Effector CD8-positive, alpha-beta T cell (primary cell): ENCODE data around the gene GIPC3.
A peak's percentile ranks its signal among the peaks of the same experiment; 100 is the strongest.

ENCODE experiments used
- DNase-seq: peaks from one replicate; lab custom pipeline; 2025; lab: John Stamatoyannopoulos, UW

GIPC3 gene

DNA sequence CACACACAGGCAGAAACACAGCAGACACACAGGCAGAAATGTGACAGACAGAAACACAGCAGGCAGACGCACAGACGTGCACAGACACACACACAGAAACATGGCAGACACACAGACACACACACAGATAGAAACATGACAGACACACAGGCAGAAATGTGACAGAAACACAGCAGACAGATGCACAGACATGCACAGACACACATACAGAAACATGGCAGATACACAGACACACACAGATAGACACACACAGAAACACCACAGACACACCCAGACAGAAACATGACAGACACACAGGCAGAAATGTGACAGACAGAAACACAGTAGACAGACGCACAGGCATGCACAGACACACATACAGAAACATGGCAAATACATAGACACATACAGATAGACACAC is 20.1 kb downstream of the GIPC3 start:
- no peak for DNase-seq

DNA sequence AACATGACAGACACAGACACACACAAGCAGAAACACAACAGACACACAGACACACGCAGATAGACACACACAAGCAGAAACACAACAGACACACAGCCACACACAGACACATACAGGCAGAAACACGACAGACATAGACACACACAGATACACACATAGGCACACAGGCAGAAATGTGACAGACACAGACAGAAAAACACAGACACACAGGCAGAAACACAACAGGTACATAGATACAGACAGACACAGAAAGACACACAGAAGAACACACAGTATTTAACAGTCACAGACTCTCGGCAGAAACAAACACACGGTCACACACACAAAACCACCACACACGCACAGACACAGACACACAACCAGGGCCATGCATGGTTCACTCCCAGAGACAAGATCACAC is 20.5 kb downstream of the GIPC3 start:
- DNase-seq = no peak

DNA sequence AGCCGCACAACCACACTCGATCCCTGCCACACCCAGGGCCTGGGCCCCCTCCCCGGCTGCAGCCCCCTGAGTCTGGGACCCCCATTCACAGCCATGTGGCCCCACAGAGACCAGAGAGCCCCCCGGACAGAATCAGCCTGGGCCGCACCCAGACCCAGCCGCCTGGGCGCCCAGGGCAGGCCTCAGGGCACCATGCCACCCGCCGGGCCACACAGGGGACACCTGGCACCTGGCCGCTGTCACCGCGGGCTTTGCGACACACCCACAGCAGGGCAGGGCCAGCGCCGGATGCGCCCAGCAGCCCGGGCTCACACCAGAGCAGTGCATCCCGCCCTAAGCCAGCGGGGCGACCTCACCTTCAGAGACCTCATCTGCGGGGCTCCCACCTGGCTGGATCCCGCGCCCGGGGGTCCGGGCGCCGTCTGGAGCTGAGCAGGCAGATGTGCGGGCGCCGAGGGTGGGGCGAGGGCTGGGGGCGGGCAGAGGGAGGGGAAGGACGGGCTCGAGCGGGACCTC is 21.0 kb downstream of the GIPC3 start:
- peak; percentile 15 for DNase-seq

DNA sequence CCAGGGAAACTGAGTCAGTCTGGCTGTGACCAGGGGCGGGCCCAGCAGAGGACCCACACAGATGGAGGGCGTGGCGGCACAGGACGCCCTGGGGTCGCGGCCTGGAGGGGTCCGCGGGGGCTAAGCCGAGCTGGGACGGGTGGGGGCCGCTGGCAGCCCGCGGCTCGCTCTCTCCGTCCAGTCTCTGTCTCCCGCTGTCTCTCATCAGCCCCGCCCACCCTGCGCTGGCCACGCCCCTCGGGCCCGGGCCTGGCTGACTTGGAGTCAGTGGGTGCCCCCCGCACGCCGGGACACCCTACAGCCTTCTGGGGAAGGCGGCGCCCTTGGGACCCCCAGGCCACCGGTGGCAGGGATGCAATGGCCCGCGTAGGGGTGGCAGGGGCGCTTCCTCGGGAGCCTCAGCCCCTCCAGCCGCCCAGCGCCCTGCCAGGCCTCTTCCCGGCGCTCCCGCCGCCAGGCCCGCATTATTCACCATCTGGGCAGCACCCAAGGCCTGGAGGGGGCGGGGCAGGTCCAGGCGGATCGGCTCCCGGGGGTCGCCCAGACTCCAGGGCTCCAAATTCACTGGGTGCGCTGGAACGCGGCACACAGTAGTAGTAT is 21.5 kb downstream of the GIPC3 start, which contains the start of gene TBXA2R:
TBXA2R (minus strand) TSS at position 186 of the 600 bp plus-strand sequence. CDS start 6,241 bp downstream, outside the sequence.
- DNase-seq = peak; percentile 71

DNA sequence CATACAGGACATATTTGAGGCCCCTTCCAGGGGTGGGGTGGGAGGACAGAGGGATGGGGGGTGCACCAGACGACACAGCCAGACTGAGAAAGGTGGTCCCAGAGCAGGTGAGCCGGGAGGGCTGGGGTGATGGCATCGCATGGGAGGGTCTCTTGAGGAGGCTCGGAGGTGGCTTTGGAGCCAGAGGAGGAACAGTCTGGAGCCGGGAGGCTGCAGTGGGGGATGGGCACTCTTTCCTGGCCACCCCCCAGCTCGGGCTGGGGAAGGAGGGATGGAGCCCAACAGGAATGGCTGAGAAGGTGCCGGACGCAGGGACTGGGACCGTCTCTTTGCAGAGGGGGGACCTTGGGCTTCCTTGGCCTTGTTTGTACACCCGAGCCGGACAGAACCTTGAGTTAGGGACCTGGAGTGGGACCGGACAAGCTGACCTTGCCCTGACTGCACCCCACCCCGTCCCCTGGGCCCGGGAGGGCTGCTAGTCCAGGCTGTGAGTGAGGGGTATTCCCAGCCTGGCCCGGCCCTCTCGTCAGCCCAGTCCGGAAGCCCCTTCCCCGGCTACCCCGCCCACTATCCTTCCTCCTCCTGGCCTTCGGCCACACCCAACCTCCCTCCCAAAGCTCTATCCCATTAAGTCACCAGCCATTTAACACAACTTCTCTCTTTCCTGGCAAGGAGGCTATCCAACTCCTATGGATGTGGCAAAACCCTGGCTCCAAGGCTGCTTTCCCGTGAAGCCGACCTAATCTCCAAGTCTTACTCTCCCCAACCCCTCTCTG is 22.2 kb downstream of the GIPC3 start:
- no peak for DNase-seq

DNA sequence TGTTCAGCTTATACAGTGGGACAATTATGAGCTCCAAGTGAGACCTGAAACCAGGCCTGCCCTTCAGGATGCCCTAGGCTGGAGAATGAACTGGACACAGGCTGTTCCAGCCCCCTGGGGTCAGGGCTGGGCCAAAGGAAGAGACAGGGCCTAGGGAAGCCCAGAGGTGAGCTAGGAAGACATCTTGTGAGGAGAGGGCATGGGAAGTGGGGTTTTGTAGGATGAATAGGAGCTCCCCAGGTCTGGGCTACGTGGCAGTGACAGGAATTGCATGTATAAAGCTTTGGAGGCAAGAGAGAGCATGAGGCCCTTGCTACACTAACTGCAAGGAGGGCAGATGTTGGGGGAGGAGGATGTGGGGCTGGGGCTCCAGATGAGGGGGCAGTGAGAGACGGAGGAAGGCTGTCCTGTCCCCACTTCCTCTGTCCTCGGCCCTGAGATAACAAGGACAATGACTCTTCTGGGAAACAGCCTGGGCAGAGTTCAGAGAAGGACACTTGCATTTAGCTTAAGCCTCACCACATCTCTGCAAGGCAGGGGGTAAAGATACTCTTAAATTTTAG is 22.9 kb downstream of the GIPC3 start:
- DNase-seq = no peak

DNA sequence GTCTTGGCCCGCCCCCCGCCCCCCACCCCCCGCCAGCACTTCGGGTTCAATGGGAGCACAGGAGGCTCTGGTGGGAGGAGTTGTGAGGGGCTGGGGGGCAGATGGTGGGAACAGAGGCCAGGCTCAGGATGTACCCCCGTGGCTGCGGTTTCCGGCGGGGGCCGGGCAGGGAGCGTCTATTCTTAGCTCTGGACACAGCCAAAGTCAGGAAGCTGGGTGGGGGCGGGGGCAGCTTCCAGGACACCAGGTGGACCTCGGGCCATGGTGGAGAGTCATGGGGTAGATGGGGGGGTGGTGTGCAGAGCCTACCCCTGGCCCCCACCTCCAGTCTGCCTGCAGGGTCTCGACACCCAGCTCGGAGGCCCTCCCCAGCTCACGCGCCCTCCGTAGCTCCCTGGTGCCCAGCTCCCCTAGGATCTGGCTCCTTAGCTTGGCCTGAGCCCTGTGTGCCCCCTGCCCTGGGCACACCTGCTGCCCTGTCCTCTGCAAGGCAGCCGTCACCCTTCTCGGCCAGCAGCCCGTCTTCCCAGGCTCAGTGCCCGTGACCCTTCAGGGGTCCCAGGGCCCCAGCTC is 23.6 kb downstream of the GIPC3 start:
- DNase-seq = no peak

DNA sequence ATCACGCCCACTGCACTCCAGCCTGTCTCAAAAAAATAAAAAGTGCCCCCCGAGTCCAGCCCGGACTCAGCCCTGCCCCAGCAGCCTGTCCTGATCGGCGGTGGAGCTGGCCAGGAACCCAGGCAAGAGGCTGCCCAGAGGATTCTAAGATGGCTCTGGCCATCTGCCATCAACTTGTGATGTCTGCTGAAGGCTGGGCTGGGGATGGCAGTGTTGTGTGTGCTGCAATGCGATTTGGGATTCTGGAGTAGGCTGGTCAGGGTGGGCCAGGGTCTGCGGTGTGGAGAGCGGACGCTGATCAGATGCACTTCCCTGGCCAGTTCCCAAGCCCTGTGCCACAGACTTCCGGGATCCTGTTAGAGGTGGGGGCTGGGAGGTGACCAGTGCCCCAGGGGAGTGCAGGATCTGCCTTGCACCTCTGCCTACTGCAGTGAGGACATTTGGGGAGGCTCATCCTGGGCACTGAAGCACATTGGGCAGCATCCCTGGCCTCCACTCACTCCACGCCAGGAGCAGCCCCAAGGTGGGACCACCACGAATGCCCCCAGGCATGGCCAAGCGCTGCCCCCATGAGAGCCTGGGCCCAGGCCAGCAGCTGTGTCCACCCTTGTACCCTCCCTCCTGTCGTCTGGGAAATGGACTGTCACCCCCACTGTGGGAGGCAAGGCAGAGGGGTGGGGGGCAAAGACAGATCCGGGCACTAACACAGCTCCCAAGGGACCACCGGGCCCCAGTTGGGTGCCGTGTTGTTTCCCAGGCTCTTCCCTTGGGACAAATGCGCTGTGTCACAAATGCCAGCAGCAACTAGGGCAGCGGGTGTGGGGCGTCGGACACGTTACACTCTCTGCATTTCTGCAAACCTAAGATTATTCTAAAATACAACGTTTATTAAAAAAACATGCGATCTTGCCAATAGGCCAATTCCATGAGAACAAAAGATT is 24.8 kb downstream of the GIPC3 start:
- no peak for DNase-seq

DNA sequence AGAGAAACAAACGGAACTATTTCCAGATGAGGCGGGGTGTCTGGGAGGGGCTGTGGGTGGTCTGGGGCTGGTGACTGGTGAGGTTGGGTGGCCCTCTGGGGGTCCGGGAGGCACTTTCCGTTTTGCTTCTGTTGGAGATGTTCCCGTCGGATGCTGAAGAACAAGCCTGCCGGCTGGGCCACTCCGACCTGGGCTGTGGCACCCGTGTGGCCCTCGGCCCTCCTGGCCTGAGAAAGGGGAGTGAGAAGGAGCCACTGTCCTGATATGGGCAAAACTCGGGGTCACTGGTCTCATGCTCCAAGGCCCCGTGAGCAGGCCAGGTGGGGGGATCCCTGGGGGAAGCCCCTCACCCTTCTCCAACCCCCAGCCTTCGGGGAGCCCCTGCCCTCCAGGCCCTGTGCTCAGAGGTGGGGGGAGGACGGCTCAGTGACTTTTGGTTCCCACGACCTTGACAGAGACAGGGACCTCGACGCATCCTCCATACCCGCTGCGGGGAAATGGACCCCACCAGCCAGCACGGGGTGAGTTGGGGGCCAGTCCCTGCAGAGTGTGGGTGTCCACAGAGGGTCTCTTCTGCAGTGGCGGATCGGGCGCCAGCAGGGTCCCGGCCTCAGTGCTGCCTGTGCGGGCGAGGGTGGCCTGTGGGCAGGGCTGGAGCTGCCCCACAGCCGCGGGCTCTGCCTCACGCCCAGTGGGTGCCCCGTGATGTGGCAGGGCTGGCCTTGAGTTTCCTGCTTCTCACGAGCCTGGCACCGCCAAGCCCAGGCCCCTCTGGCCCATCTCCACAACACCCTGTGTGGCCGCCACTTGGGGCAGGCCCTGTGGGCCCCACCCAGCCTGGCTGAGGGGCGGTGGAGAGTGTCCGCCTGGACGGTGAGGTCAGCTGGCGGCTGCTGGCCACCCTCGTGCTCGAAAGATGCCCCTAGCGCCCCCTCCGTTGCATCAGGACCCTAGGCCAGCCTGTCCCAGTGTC is 25.8 kb downstream of the GIPC3 start:
- no peak for DNase-seq

DNA sequence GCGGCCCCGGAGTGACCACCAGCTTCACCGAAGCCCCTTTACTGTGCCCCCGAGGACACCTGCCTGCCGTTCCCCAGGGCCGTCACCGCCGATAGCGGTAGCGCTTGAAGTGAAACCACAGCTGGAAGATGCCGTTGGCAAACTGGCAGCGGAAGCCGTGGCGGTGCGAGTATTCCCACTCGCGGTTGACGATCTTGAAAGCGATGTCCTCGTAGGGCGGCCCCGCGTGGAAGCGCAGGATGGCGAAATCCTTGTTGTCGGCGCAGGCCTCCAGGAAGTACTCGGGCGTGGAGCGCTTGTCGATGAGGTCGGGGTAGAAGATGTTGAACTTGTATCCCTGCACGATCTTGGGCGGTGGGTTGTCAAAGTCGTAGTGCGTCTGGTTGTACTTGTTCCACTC is 26.6 kb downstream of the GIPC3 start:
- no peak for DNase-seq

DNA sequence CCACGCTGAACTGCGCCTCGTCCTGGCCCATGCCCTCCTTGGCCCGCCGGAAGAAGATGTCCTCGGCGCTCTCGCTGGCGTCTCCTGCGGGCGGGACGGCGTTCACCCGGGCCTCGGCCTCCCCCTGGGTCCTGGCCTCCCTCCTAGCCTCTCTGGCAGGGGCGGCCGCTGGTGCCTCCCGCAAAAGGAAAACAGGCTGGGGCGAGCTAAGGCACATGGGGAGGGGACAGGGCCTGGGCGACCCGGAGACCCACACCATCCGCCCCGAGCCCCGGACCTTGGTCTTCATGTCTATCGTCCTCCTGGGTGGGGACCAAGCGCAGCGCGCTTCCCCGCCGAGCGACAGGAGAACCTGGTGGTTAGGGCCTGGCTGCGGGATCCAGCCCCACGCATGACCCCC is 27.1 kb downstream of the GIPC3 start:
- DNase-seq = no peak

DNA sequence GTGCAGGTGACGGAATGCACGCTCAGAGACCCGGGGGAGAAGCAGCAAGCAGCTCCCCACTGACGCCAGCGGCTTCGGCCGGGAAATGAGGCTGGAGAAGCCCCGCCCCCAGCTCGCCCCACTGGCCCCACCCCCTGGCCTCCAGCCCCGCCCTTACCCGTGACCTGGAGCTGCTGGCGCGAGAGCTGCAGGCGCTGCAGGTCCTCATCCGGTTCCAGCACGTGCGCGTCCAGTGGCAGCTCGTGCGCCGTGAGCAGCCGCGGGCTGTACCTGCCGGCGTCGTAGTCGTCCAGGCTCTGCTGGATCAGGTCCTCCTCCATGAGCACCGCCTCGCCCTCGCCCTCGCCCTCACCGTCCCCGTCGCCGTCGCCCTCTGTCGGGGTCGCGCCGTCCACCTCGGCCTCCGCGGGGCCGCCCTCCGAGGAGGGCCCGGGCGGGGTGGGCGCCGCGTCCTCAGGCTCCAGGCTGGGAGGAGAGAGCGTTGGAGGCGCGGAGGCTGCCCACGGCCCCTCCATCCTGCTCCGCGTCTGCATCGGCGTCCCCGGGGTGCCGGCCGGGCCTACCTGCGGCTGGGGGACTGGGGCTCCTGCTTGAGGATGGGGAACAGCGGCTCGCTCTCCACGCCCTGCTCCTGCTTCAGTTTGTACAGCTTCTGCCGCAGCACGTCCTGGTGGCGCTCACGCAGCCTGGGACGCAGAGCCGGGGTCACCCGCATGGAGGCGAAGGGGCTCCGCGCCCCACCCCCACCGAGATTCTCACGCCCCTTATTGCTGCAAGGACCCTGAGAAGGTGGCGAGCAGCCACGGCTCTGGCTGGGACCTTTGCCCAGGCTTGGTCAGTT is 27.8 kb downstream of the GIPC3 start:
- no peak for DNase-seq

DNA sequence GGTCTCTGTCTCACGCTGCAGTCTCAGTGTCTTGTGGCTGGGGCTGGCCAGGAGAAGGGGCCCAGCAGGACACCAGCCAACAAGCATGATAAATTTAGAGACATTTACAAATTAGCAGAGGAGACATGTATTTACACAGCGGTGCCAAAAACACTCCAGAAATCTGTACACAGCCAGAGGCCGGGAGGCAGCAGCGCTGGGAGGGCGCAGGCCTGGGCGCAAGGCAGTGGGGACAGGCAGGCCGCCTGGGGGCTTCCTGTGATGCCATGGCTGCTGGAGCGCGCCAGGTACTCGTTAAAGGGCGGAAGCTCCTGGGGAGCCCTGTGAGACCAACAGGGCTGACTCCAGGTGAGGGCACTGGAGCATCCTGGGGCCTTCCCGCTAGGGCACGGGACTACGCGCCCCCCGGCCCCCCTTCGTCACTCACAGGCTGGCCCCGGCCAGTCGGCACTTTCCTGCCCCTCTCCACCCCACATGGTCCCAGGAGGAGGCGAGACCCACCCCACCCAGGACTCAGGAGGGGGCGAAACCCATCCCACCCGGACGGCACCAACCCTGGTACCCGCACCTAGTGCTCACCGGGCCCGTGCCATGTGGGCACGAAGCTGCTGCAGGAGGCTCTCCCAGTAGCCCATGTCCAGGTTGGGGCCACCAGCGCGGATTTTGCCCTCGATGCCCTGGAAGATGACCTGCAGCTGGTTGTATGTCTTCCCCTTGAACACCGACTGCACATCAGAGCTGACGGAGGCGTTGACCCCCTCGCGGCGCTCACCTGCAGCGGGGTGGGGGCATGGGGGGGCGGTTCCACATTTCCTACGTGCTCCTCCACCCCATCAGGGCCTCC is 28.8 kb downstream of the GIPC3 start:
- no peak for DNase-seq

DNA sequence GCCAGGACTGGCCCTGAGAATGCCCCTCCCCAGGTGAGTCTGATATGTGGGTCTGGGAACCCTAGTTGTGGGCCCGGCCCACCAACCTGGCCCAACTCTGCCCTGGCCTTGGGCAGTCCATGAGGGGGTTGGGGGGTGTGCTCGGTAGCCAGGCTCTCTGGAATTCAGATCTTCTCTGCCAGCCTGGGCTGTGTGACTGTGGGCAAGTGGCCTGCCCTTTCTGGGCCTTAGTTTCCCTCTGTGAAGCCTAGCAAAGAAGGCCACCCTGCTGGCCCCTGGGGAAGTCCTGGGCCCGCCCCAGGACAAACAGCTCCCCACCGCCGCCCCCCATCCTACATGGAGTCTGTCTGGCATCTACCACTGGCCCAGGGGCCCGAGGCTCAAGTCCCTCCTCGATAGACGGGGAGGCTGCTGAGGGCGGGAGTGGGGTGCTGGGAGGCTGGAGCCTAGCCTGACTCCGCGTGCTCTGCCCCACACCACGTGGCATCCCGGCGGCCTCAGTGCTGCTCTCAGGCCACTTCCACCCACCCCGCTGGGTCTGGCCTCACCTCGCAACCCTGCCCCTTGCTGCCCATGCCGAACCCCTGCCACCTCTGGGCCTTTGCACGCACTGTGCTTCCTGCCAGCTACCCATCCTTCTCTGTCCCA is 29.7 kb downstream of the GIPC3 start:
- no peak for DNase-seq

DNA sequence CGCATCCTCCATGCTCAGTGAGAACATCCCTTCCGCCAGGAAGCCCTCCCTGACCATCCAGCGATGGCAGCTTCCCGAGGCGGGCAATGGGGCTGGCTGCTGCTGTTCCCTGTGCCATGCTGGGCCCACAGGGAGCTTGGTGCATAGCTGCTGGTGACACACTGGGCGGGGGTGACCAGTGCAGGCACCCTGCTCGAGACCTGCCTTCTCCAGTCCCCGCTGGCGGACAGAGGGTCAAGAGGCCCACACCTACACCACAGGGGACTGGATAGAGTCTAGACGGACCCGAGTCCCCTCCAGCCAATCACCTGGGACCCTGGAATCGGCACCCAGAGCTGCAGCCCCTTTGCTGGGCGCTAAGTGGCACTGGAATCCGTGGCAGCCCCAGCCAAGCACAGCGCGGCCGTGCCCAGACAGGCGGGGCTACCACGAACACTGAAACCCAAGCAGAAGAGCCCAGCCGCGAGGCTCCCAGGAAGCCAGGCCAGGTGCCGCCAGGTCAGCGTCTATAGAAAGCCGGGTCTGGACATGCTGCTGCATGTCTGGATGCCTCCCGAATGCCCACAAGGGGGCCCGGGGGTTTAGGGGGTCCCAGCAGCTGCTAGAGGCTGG is 30.4 kb downstream of the GIPC3 start:
- DNase-seq = no peak

DNA sequence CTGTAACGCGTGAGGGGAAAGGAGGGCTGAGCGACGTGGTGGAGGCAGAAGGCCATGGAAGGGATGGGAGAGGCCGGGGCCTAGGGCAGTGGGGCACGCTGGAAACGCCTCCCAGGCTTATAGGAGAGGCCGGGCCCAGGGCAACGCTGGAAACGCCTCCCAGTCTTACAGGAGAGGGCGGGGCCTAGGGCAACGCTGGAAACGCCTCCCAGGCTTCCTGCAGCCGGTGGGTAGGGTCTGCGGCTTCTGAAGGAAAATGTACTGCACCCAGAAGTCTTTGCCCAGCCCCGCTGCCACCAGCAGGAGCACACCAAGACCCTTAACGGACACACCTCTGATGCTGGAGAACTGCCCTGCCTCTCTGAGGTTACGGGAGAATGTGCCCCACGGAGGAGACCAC is 32.2 kb downstream of the GIPC3 start:
- DNase-seq = peak; percentile 14

DNA sequence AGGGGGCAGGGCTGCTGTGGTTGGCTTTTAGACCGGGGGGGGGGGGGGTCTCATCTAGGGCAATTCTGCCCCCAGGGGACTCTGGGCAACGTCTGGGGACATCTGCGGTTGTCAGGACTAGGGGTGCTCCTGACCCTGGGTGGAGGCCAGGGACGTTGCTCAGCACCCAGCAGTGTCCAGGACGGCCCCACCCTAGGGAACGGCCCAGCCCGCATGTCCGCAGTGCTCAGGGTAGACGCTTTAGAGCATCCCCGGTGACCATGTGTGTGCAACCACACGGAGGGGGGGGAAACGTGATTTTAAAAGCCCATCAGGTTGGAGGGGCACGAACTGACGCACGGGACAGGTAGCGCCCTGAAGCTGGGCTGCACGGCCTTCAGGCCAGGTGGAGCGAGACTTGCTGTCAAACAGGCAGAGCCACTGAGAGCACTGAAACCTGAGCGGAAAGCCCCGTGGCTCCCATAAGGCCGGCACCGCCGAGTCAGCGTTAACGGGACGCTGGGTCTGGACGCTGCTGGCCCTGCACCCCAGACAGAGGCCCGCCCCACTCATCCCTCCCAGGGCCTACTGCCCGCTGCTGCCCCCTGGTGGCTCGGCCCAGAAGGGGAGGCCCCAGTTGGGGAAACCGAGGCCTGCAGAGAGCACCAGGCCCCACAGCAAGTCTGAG is 33.0 kb downstream of the GIPC3 start:
- peak; percentile 30 for DNase-seq
